ENCODE measurements around the gene USP47.

USP47 gene

GRCh38 chr11:11817957-11818356 lies 23.8 kb upstream of the USP47 start (continued):
- no peak for TF ChIP-seq ZNF513 (tag by site-specific recombination; IDR thresholded peaks at IDR 0.05)
- TF ChIP-seq PATZ1 (tag by site-specific recombination; IDR thresholded peaks at IDR 0.05): no peak
- no peak for TF ChIP-seq ZNF777 (tag by site-specific recombination; IDR thresholded peaks at IDR 0.05; ENCODE audit: borderline replicate concordance)
- no peak for TF ChIP-seq ZNF211 (tag by site-specific recombination; IDR thresholded peaks at IDR 0.05; ENCODE audit: low read depth)

- CTCF ChIA-PET: interaction anchor here (0.7 to 1.7 kb wide), 4 partner anchors 17 to 409 kb away, joined by 3 to 5 read pairs (median 3); no protein-coding TSS in a partner anchor
Observed at GRCh38 chr11:11818529-11819121, 23.1 kb upstream of the USP47 start.

More at GRCh38 chr11:11818529-11819121, 23.1 kb upstream of the USP47 start:
- TF ChIP-seq ZNF624 (tag by site-specific recombination; IDR thresholded peaks at IDR 0.05): no peak
- TF ChIP-seq PRDM1 (tag by site-specific recombination; IDR thresholded peaks at IDR 0.05): no peak
- TF ChIP-seq ZNF521 (tag by site-specific recombination; IDR thresholded peaks at IDR 0.05): no peak
- no peak for TF ChIP-seq ZNF132 (tag by site-specific recombination; IDR thresholded peaks at IDR 0.05; ENCODE audit: borderline replicate concordance)
- no peak for TF ChIP-seq ZNF488 (tag by site-specific recombination; IDR thresholded peaks at IDR 0.05)
- TF ChIP-seq ZNF211 (tag by site-specific recombination; IDR thresholded peaks at IDR 0.05; ENCODE audit: low read depth): no peak
- TF ChIP-seq ZNF223 (tag by site-specific recombination; IDR thresholded peaks at IDR 0.05): no peak
- no peak for TF ChIP-seq ZNF266 (tag by site-specific recombination; IDR thresholded peaks at IDR 0.05; ENCODE audit: low read depth)
- TF ChIP-seq REST (tag by site-specific recombination; IDR thresholded peaks at IDR 0.05): no peak
- no peak for TF ChIP-seq ZSCAN4 (tag by site-specific recombination; IDR thresholded peaks at IDR 0.05)
- TF ChIP-seq ZNF548 (tag by site-specific recombination; IDR thresholded peaks at IDR 0.05): no peak
- TF ChIP-seq ZNF658 (tag by site-specific recombination; IDR thresholded peaks at IDR 0.05): no peak
- no peak for TF ChIP-seq ATF2 (tag by site-specific recombination; IDR thresholded peaks at IDR 0.05; ENCODE audit: low read depth)
- no peak for TF ChIP-seq KLF1 (tag by site-specific recombination; IDR thresholded peaks at IDR 0.05)
- Histone ChIP-seq H3K4me3 (ENCODE audit: low read depth, low read length) (no peak overlapping the region), H3K36me3 (ENCODE audit: control insufficient read depth in 2 of 2, insufficient read depth in 1 of 2, low read length in 2 of 2) (no peaks in the 10 kb centered on the region), H3K27ac (ENCODE audit: extremely low read depth, low read depth, low read length) (no peak overlapping the region), H3K4me1 (ENCODE audit: control insufficient read depth, insufficient read depth, low read length) (no peaks in the 10 kb centered on the region), H3K9me3 (ENCODE audit: control insufficient read depth, insufficient read depth, low read depth, low read length) (no peaks in the 10 kb centered on the region)
- POLR2A ChIA-PET: interaction anchor here (0.5 kb wide), 1 partner anchor 1615 kb away, joined by 3 read pairs; no protein-coding TSS in a partner anchor

Data from HEK293 (cell line).